ENCODE results near the gene ZNF408.

GRCh38 chr11:46671958-46672315 is 28.9 kb upstream of the ZNF408 start:
- TF ChIP-seq EZH2 (IDR thresholded peaks at IDR 0.05) (no peak), POLR2AphosphoS5 (IDR thresholded peaks at IDR 0.05; ENCODE audit: borderline replicate concordance, low read depth, low read length) (no peak), FOXP2 (optimal IDR thresholded peaks at IDR 0.05; ENCODE audit: control extremely low read depth, extremely low read length, insufficient read depth) (no peak)

All from SK-N-MC (cell line).